DMS79 (cell line): ENCODE results near the gene RGS7BP.
"Not testable (repeated sequence)": the region's sequence is repeated elsewhere in the genome, so short reads cannot be mapped to it uniquely, and the experiment has no call there.

Source experiments
- DNase-seq: peaks from one replicate; lab custom pipeline; 2025; lab: John Stamatoyannopoulos, UW

Gene RGS7BP

DNA sequence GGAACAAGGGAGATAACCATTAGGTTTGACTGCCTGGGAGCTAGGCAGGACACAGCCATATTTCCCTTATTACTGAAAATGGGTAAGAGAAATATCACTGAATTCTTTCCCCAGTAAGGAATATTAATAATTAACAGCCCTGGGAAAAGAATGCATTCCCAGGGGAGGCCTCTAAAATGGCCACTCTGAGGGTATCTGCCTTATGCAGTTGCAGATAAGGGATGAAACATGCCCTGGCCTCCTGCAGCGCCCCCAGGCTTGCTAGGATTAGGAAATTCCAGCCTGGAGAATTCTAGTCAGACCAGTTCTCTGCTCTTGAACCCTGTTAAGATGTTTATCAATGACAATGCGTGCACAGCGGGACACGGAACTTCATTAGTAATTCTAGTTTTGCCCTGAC lies 52.8 kb downstream of the RGS7BP start:
- not testable (repeated sequence) for DNase-seq

DNA sequence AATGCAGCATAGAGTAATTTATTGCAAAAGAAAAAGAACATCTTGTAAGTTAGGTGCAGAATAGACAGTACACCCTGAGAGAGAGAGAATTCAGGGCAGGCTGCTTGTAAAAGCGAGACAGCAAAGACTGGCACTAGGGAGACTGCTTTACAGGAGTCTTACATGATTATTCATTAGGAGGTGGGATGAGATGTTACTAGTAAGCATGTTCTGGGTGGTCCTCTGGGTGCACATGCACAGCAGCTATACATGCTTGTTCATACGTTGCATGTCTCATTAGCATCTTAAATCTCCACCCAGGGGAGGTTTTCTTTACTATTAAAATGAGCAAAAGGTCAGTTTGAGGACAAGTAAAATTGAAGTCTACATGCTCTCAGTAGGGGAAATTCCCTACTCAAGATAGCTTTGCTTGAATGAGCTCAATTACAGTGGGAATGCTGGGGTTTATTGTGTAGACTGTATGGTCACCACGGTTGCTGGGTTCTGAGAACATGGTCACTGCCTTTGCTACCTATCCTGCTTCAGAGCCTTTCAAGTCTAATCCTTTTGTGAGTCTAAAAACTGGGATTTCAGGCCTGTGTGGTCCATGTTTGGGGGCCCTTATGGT lies 60.6 kb downstream of the RGS7BP start:
- no peak for DNase-seq

DNA sequence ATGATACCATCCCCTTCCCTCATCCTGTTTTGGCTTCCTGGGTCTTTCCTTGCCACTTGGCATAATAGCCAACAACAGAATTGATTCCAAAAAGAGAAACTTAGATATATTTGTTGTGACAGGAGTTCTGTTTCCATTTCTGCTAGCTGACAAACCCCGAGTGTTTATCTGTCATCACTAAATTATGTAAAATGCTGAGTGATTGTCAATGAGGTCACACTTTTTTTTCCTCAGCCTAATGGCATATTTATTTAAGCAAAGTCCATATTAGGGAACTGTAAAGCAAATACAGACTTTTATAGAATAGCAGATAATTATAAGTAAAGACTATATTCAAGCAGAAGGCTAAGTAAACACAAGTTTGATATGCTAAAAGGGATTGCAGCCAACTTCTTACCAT lies 64.0 kb downstream of the RGS7BP start:
- no peak for DNase-seq

DNA sequence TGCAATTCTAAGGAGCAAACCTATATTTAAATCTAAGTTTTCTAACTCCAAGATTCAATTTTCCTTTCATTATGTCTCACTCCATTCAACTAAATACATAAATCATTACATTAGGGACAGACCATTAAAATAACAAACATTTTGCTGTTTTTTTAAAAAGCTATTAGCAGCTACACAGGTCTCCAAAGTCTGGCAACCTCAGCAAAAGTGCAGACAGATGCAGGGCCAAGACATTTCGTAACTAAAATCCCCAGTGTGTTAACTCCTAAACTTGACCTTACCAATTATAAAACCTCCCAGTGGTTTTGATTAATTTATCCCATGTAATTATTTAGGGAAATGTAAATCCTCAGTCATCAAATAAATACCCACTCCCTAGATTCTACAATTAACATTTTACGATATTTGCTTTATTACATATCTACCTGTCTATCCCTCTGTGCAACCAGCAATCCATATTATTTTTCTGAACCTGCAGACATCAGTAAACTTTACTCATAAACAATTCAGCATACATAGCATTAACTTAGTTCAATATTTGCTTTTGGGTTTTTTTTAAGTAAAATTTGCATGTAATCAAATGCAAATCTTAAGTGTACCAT lies 64.7 kb downstream of the RGS7BP start:
- no peak for DNase-seq

DNA sequence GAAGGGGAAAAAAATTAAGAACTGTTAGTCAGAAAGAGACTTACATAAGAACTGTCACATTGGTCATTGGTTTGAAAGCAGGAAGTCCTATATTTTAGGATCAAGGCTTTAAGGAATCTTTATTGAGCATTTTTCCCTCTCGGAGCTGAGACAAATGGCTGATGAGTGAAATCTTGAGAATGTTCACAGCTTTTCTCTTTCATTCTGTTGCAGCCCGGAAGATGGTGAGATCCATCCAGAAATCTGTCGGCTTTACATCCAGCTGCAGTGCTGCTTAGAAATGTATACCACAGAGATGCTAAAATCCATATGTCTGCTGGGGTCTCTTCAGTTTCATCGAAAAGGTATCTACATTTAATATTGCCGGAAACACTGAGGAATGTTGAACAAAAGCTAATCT lies 69.7 kb downstream of the RGS7BP start:
- no peak for DNase-seq

DNA sequence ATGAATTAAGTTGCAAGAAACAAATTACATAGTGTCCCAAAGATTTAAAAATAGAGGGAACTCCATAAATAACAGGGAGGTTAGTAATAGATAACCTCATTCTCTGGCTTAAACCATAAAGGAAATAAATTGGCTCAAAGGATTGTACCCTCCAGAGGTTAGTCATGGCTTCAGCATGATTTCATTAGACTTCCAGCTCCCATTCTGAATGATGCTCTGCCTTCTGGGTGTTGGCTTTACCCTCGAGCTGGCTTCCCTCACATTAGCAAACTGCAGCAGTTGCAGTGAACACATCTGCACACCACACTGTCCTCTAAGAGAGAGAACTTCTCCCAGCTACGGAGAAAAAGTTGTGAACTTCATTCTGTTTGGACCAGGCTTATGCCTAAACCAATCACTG lies 70.4 kb downstream of the RGS7BP start:
- no peak for DNase-seq

DNA sequence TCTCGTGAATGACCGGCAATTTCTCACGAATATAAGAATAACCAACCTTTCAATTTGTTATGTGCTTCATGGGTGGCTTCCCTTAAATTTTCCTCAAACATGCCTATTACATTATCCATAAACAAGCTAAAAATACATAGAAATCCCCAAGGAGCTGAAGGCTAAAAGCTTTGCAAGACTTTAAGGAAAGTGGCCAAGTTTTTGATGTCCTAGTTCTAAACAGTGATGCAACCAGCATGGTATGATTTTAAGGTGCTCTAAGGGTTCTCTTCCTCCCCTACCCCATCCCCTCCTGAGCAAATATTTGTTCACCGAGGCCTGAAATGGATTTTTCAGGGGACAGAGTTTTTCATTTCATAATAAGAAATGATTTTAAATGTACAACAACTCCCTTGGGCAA lies 79.8 kb downstream of the RGS7BP start:
- no peak for DNase-seq

DNA sequence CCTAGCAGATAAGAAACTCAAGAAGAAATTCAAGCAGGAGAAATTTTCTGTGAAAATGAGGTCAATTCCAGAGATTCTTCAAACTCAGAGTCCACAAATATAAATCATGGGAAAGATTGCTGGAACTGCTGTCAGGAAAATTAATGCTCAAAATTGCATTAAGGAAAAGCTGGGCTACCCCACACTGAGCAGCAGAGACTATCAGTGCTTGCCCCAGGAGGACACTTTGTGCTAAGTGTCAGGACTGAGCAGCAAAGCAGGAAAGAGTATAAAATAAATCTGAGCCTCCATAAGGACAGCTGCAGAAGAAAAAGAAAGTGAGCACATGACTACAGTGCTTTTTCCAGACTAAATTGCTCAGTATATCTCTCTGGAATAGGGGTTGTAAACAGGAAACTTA lies 81.6 kb downstream of the RGS7BP start:
- no peak for DNase-seq

DNA sequence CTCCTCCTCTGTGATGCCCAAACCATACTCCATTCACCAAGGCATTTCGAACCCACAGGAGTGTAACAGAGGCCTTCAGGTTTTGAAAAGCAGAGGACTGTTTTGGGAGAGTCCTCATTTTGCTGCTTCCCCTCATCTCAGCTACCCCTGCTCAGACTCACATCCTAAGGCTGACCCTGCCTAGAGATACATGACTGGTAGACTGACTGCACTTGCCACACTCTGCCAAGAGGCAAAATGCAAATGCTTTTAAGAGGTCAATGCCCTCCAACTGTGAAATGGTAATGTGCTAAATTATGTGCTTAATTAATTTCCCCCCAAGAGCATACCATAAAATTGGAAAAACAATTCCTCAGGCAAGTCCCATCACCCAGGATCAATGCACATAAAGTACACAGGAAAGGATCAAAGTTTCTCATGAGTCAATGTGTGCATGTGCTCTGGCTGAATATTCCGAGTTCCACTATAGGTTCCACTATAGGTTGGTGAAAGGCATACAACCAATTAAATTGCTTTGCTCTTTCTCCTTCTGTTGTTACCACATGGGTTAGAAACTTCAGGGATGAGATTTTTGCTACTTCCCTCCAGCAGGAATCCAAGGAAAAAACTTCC lies 87.0 kb downstream of the RGS7BP start:
- DNase-seq: no peak

DNA sequence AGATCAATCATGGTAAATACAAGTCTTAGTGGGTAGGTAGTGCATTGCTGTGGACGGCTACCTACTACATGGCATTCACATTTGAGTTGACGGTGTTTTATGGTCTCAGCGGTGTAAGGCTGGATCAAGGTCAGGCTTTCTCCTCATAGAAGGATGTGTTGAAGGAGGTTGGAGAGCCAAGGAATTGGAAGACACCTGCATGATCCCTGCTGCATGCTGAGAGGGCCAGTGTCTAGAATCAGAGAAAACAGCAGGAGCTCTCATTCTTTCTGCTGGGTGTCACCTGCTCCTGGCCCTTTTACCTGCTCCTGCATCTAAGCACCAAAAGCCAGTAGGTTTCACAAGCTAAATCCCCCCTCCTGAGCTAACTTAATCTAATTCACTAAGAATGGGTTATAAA lies 88.2 kb downstream of the RGS7BP start:
- DNase-seq: no peak

DNA sequence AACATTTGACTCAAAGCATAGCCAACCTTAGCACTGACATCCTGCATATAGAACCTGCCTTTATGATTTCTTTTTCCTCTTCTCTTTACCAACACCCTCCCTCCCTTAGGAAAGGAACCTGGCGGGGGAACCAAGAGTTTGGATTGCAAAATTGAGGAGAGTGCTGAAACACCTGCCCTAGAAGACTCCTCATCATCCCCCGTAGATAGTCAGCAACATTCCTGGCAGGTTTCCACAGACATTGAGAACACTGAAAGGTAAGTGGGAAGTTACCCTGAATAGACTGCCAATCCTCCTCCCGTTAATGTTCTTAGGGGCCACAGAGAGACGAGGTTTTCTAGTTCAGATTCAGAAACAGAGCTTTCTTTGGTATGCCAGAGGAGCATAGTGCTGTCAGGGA lies 88.8 kb downstream of the RGS7BP start:
- DNase-seq: no peak

DNA sequence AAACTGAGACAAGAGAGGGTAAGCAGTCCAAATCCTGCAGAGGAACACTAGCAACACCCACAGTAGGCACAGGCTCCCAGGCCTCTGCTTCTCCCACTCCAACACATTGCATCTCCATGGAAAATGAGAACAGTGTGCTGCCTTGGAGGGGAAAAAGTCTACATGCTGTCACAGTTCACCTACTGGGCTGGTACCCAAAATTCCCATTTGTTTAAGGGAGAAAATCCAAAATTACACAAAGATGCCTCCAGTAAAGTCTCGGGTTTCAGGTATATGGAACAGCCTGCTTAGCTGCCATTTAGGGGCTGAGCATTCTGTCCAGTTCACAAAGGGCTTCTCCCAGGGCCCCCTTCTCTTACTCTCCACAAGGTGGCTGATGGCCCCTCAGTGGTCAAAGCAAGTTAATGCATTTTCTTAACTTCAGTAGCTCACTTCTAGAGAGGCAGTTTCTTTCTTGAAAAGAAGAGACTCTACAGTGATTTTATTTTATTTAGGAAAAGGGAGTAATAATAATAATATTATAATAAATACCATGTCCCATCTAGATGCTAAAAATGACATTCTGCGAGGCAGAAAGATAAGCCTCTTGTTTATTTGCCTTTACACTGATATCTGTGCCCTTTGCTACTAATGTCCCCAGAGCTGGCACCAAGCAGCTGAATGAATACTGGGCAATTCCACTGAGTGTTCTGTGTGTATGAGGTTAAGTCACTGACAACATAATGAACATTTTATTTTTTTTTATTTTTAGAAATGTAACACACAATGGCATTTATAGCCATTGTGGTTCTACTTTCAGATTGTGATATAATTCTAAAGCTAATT lies 89.4 kb downstream of the RGS7BP start:
- no peak for DNase-seq

DNA sequence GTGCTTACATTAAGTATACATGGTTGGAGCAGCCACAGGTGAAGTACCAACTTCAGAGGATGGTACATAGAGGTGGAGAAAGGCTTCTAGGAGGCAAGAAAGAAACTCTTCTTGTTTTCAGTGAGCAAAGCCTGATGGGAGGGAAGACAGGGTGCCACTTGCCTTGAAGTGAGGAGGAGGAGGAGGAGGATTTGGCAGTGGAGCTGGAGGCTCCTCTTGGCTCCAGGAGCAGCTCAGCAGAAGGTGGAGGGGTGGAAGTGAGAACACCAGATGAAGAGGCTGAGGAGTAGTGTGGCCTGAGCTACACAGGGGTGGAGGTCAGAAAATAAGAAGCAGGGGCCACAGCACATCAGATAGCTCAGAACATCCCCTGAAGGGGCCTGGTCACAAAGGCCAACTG lies 93.4 kb downstream of the RGS7BP start:
- no peak for DNase-seq

DNA sequence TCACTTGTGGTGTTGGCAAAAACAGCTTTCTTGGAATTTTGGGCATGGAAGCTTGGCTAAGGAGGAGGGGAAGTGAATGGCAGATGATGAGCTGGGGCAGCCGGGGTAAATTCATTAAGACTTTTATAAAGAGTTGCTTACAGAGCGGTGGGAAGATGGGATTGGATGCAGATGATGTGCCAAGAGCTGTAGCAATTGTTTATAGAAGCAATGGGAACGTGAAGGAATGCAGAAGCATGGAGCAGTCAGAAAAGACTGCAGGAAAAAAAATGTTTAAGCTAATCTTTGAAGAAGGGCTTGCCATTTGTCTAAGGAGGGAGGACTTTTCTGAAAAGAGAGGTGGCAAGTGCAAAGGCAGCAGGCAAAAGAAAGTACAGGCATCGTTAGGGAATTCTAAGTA lies 97.9 kb downstream of the RGS7BP start:
- no peak for DNase-seq

DNA sequence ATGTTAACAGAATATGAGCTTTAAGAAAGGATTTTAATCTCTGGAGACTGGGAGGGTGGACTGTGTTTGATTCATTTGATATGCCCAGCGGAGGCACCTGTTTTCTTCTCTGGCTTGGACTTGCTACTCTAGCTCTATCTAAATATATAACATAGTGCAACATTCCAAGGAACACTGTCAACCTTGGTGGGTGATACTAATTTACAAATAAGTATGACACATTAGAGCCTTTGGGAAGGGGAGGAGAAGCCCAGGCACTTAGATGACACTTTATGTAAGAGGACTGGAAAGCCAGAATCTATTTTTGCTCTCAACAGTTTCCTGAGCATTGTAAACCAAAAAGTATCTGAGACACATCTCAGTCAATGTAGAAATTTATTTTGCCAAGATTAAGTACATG lies 101.1 kb downstream of the RGS7BP start:
- DNase-seq: no peak

DNA sequence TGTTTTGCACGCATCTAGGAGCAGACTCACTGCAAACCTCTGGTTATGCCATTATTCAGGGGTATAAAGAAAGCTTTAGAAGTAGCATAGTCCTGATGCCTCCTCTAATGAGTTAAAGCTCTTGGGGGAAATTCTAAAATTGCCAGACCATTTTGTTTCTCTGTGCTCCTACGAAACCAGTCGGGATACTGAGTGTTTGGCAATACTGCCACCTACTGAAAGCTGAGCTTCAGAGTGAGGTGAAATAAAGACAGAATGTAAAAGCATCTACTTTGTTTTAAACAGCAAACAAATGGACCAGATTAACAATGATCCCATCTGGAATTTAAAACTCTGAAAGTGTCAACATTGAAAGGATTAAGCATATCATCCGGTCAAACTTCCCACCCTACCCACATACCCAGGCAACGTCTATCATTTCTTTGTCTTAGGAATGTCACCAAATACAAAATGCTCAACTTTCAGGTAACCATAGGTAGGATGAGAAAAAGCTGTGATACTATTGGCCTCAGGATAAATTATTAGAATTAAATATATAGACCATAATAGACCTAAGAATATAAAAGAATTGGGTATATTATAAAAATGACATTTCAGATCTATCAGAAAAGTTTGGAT lies 106.6 kb downstream of the RGS7BP start:
- no peak for DNase-seq

DNA sequence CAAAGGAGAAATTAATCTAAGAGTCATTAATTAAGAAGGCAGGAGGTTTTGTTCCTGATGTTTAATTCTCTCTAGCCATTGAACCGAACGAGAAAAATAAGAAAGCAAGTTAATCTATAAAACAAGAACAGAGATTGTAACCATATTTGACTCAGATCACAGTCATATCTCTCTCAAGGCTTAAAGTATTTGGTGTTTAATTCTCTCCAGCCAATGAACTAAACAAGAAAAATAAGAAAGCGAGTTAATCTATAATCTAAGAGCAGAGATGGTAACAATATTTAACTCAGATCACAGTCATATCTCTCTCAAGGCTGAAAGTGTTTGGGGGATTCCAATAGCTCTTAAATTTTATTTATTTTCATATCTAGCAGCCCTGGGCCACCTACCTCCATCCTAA lies 110.1 kb downstream of the RGS7BP start:
- DNase-seq: no peak

DNA sequence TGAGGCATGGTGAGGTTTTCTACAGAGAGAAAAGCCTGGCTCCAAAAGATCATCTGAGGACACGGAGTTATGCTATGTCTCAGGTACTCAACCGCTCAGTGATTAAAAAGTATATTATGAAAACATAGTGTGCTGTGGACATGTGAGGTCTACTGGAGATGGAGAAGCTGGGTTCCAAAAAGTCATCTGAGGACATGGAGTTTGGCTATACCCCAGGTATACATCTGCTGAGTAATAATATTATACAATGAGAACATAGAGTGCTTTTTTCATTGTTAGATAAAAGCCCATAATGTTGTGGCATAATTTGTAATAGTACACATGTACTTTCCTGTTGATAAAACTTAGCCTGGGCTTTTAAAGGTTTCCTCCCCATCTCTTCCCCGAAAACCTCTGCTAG lies 113.8 kb downstream of the RGS7BP start:
- DNase-seq: no peak

DNA sequence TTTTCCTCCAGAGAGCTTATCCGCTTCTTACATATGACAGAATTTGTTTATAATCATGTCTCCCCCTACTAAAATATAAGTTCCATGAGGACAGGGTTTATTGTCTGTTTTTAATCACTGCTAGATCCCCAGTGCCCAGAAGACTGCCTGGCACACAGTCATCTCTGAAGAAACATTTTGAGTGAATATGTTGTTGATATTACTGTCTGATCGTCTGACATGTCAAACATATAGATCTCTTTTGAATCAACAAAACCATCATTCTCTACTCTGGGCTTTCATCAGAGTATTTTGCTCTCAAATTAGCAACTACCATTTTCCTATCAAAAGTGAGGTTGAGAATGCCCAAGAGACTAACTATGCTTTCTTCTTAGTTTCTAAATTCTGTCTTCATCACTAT lies 117.2 kb downstream of the RGS7BP start:
- DNase-seq: no peak

DNA sequence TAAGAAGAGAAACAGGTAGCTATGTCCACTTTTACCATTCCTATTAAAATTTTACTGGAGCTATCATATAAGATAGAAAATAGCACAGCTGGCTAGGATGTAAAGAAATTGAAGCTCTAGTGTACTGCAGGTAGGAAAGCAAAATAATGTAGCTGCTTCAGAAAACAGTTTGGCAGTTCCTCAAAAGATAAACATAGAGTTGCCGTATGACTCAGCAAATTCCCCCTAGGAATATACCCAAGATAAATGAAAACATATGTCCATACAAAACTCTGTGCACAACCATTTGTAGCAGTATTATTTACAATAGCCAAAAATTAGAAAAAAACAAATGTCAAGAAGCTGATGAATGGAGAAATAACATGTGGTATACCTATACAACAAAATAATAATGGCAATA lies 119.9 kb downstream of the RGS7BP start:
- DNase-seq: no peak

DNA sequence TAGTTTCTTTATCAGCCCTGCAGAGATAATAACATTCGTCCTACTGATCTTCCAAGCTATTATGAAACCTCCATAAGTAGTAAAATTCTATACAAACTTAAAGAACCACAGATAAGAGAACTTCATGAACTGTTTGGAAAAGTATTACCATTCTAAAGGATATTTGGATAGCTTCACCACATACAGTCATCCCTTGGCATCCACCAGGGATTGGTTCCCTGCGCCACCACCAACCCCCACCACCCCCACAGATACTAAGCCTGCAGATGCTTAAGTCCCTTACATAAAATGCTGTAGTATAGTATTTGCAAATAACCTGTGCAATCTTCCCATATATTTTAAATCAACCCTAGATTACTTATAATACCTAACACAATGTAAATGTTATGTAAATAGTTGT lies 123.1 kb downstream of the RGS7BP start:
- DNase-seq: no peak

DNA sequence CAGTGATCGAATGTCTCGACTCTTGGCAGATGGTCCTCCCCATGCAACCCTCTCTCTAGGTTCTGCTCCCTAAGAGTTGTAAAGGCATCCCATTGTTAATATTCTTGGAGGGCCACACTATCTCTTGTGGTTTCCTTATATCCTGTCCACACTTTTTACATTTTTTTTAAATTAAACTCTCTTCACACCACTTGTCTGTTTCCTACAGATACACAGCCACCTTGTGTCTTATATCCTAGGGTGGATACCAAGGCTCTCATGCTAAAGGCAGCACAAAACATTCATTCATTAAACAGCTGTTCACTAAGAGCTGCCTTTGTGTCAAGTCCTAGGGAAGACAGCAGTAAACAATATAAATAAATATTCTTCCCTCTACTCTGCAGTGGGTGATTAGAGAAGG lies 124.0 kb downstream of the RGS7BP start:
- DNase-seq: no peak

DNA sequence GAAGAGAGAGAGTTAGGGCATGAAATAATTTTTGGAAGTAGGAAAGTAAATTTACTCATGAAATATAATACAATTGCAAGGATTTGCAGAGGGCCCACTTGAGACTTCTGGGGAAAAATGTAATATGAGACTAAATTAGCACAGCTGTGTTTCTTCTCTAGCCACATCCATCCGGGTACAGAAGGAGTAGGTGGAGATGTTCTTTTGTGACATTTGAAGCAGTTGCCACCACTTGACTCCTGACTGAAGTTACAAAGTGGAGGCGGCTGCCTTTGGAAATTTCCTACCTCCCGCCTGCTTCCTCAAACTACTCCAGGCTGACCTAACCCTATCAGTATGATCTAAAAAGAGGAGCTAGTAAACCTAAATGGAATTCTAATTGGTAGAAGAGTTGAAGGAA lies 126.4 kb downstream of the RGS7BP start:
- peak; percentile 6 for DNase-seq
